ENCODE measurements around the gene PKD2L2.

Gene PKD2L2

DNA sequence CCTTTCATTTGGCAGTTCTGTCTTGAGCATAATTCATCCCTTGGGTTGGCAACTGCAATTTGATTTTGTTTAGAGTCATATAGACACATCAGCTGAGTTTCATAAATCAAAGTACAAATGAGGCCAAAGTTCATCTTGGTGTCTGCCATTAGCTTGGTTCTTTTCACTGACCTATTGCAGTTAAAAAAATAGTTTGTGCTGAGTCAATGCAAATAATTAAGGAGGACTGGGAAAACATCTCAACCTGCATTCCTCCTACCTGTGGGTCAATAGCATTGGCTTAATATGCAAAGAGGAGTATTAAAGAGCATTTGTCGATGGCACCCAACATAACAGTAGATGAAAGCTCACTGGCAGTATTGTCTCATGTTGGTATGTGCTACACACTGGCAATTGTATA, 1.6 kb downstream of the PKD2L2 start:
- Histone ChIP-seq H3K27me3 (ENCODE audit: insufficient read depth, low read length) (no peaks in the 10 kb centered on the region), H2AFZ (ENCODE audit: low read length, unreplicated experiment) (no peak overlapping the region), H3K79me2 (ENCODE audit: control insufficient read depth, insufficient read depth, low read length, unreplicated experiment) (no peaks in the 10 kb centered on the region), H3K36me3 (ENCODE audit: insufficient read depth, low read length) (no peaks in the 10 kb centered on the region), H3K4me3 (ENCODE audit: low read depth, low read length) (no peak overlapping the region), H3K4me1 (ENCODE audit: control insufficient read depth, insufficient read depth, low read length, unreplicated experiment) (peaks cover 7% of the 10 kb centered on the region), H3K27ac (ENCODE audit: low read depth, low read length) (no peak overlapping the region)

DNA sequence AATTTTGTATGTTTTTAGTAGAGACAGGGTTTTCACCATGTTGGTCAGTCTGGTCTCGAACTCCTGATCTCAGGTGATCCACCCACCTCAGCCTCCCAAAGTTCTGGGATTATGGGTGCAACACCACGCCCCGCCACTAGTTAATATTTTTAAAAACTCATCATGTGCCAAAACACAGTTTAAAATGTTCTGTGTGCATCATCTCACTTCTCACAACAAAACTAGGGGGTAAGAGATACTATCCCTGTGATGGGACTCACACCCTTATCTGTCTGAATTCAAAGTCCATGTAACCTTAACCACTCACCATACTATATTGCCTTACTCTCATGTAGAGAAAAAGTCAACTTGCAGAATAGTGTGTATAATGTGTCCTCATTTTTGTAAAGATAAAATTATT, 2.6 kb downstream of the PKD2L2 start:
- Histone ChIP-seq H3K79me2 (ENCODE audit: control insufficient read depth, insufficient read depth, low read length, unreplicated experiment) (no peaks in the 10 kb centered on the region), H3K27me3 (ENCODE audit: insufficient read depth, low read length) (no peaks in the 10 kb centered on the region), H3K27ac (ENCODE audit: low read depth, low read length) (no peak overlapping the region), H3K4me1 (ENCODE audit: control insufficient read depth, insufficient read depth, low read length, unreplicated experiment) (peaks cover 7% of the 10 kb centered on the region), H3K36me3 (ENCODE audit: insufficient read depth, low read length) (no peaks in the 10 kb centered on the region), H3K4me3 (ENCODE audit: low read depth, low read length) (no peak overlapping the region), H2AFZ (ENCODE audit: low read length, unreplicated experiment) (no peak overlapping the region)

DNA sequence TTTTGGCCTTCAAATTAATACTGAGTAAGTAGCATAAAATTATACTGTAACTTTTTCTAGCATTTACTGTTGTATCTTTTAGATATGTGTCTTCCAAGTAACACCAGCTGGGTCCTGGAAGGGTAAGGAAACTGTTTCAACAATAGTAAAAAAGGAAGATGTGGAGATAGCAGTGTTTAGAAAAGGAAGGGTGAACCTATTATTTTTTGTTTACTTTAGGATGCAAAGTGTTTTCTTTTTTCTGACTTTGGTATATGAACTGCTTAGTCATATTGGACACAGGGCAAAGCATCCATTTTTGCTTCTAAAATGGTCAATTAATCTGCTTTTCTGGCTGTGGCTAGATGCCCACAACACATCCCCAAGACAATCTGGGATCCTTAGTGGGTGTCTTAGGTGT, 5.3 kb downstream of the PKD2L2 start:
- no peak overlapping the region for H3K4me3 ChIP-seq (ENCODE audit: low read depth, low read length)
- H2AFZ ChIP-seq (ENCODE audit: low read length, unreplicated experiment), result no peak overlapping the region
- H3K27me3 ChIP-seq (ENCODE audit: insufficient read depth, low read length), result no peaks in the 10 kb centered on the region
- no peaks in the 10 kb centered on the region for H3K79me2 ChIP-seq (ENCODE audit: control insufficient read depth, insufficient read depth, low read length, unreplicated experiment)
- H3K36me3 ChIP-seq (ENCODE audit: insufficient read depth, low read length), result no peaks in the 10 kb centered on the region
- H3K4me1 ChIP-seq (ENCODE audit: control insufficient read depth, insufficient read depth, low read length, unreplicated experiment), result peaks cover 7% of the 10 kb centered on the region
- no peak overlapping the region for H3K27ac ChIP-seq (ENCODE audit: low read depth, low read length)

DNA sequence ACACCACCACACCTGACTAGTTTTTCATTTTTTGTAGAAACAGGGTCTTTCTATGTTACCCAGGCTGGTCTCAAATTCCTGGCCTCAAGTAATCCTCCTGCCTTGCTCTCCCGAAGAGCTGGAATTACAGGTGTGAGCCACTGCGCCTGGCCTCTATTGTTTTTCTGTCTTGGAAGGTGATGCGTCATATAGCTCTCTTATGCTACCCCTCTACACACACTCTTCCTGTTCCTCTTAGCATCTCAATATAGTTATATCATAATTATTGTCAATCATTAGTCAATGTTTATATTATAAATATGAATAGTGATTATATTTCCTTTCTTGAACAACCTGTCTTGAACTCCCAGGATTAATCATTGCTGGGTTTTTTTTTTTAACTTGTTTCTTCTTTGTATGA, 7.3 kb downstream of the PKD2L2 start:
- Histone ChIP-seq H3K4me1 (ENCODE audit: control insufficient read depth, insufficient read depth, low read length, unreplicated experiment) (peaks cover 7% of the 10 kb centered on the region), H3K4me3 (ENCODE audit: low read depth, low read length) (no peak overlapping the region), H3K36me3 (ENCODE audit: insufficient read depth, low read length) (no peaks in the 10 kb centered on the region), H3K79me2 (ENCODE audit: control insufficient read depth, insufficient read depth, low read length, unreplicated experiment) (no peaks in the 10 kb centered on the region), H2AFZ (ENCODE audit: low read length, unreplicated experiment) (no peak overlapping the region), H3K27me3 (ENCODE audit: insufficient read depth, low read length) (no peaks in the 10 kb centered on the region), H3K27ac (ENCODE audit: low read depth, low read length) (no peak overlapping the region)

DNA sequence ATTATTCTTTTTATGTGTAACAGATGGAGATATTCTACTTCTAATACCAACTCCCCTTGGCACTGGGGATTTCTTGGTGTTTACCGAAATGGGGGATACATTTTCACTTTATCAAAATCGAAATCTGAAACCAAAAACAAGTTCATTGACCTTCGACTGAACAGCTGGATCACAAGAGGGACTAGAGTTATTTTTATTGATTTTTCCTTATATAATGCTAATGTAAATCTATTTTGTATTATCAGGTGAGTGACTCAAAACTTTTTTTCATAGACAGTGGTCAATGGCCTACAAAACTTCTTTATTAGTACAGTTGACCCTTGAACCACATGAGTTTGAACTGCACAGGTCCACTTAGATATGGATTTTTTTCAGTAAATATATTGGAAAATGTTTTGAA, 10.2 kb downstream of the PKD2L2 start:
- H3K4me3 ChIP-seq (ENCODE audit: low read depth, low read length), result no peak overlapping the region
- peaks cover 3% of the 10 kb centered on the region for H3K4me1 ChIP-seq (ENCODE audit: control insufficient read depth, insufficient read depth, low read length, unreplicated experiment)
- no peaks in the 10 kb centered on the region for H3K27me3 ChIP-seq (ENCODE audit: insufficient read depth, low read length)
- H3K27ac ChIP-seq (ENCODE audit: low read depth, low read length), result no peak overlapping the region
- no peaks in the 10 kb centered on the region for H3K79me2 ChIP-seq (ENCODE audit: control insufficient read depth, insufficient read depth, low read length, unreplicated experiment)
- no peaks in the 10 kb centered on the region for H3K36me3 ChIP-seq (ENCODE audit: insufficient read depth, low read length)
- no peak overlapping the region for H2AFZ ChIP-seq (ENCODE audit: low read length, unreplicated experiment)

DNA sequence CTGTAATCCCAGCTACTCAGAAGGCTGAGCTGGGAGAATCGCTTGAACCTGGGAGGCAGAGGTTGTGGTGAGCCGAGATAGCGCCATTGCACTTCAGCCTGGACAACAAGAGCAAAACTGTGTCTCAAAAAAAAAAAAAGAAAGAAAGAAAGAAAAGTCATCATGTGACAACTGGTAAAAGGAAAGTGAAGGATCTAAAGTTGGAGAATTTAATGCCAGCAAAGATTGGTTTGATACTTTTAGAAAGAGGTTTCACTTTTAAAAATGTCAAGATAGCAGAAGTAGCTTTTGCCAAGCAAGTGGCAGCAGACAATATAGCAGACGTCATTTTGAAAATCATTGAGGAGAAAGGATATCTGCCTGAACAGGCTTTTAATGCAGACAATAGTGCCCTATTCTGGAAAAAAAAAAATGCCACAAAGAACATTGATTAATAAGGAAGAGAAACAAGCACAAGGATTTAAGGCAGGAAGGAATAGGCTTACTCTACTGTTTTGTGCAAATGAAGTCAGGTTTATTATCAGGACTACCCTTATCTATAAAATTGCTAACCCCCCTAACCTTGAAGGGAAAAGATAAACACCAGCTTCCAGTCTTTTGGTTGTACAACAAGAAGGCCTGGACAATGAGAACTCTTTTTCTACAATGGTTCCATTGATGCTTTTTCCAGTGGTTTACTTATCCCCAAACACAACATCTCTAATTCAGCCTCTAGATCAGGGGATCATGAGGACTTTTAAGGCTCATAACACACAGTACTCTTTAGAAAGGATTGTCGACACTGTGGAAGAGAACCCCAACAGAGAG, 12.0 kb downstream of the PKD2L2 start:
- Histone ChIP-seq H3K4me3 (ENCODE audit: low read depth, low read length) (no peak overlapping the region), H3K27me3 (ENCODE audit: insufficient read depth, low read length) (no peaks in the 10 kb centered on the region), H3K4me1 (ENCODE audit: control insufficient read depth, insufficient read depth, low read length, unreplicated experiment) (no peaks in the 10 kb centered on the region), H2AFZ (ENCODE audit: low read length, unreplicated experiment) (no peak overlapping the region), H3K36me3 (ENCODE audit: insufficient read depth, low read length) (no peaks in the 10 kb centered on the region), H3K27ac (ENCODE audit: low read depth, low read length) (no peak overlapping the region), H3K79me2 (ENCODE audit: control insufficient read depth, insufficient read depth, low read length, unreplicated experiment) (no peaks in the 10 kb centered on the region)

DNA sequence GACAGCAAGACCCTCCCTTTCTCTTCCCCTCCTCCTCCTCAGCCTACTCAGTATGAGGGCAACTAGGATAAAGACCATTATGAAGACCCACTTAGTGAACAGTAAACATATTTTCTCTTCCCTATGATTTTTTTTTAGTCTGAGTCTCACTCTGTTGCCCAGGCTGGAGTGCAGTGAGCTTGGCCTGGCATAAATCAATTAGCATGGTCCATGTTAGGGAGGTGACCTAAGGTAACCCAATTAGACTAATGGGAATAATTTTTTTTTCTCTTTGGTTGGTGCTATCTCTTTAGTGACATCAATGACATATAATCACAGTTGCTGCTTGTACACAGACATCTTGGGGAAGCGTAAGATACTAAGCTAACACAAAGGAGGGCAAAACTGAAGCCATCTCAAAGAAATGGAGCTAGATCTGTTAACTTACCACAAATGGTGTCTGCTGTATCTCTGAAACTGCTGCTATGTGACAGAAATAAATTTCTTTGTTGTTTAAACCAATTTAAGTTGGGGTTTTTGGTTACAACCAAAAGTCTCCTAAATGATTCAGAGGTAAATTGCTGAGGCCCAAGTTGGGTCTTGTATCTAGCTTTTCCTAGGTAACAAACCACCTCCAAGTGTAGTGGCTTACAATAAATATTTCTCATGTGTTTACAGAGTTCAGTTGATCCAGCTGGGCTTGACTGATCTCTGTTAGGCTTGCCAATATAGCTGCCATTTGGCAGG, 13.3 kb downstream of the PKD2L2 start:
- H3K36me3 ChIP-seq (ENCODE audit: insufficient read depth, low read length), result no peaks in the 10 kb centered on the region
- no peak overlapping the region for H3K4me3 ChIP-seq (ENCODE audit: low read depth, low read length)
- no peaks in the 10 kb centered on the region for H3K4me1 ChIP-seq (ENCODE audit: control insufficient read depth, insufficient read depth, low read length, unreplicated experiment)
- no peak overlapping the region for H2AFZ ChIP-seq (ENCODE audit: low read length, unreplicated experiment)
- no peak overlapping the region for H3K27ac ChIP-seq (ENCODE audit: low read depth, low read length)
- no peaks in the 10 kb centered on the region for H3K79me2 ChIP-seq (ENCODE audit: control insufficient read depth, insufficient read depth, low read length, unreplicated experiment)
- H3K27me3 ChIP-seq (ENCODE audit: insufficient read depth, low read length), result no peaks in the 10 kb centered on the region

DNA sequence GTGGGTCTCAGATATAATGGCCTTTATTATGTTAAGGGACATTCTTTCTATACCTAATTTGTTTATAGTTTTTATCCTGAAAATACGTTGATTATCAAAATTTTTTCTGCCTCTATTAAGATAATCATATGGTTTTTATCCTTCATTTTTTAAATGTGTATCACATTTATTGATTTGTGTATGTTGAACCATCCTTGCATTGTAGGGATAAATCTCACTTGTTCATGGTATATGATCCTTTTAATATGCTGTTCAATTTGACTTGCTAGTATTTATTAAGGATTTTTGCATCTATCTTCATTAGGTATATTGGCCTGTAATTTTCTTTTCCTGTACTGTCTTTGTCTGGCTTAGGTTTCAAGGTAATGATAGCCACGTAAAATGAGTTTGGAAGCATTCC, 25.5 kb downstream of the PKD2L2 start:
- H3K27ac ChIP-seq (ENCODE audit: low read depth, low read length), result no peak overlapping the region
- H3K27me3 ChIP-seq (ENCODE audit: insufficient read depth, low read length), result no peaks in the 10 kb centered on the region
- H2AFZ ChIP-seq (ENCODE audit: low read length, unreplicated experiment), result no peak overlapping the region
- H3K4me1 ChIP-seq (ENCODE audit: control insufficient read depth, insufficient read depth, low read length, unreplicated experiment), result no peaks in the 10 kb centered on the region
- H3K36me3 ChIP-seq (ENCODE audit: insufficient read depth, low read length), result no peaks in the 10 kb centered on the region
- H3K79me2 ChIP-seq (ENCODE audit: control insufficient read depth, insufficient read depth, low read length, unreplicated experiment), result no peaks in the 10 kb centered on the region
- no peak overlapping the region for H3K4me3 ChIP-seq (ENCODE audit: low read depth, low read length)

DNA sequence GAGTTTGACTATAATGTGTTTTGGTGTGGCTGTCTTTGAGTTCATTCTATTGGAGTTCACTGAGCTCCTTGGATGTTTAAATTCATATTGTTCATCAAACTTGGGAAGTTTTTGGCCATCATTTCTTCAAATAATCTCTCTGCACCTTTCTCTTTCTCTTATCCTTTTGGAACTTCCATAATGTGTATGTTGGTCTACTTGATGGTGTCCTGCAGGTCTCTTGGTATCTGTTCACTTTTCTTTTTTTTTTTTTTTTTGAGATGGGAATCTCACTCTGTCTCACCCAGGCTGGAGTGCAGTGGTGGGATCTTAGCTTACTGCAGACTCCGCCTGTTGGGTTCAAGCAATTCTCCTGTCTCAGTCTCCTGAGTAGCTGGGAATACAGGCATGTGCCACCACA, 27.7 kb downstream of the PKD2L2 start:
- Histone ChIP-seq H2AFZ (ENCODE audit: low read length, unreplicated experiment) (no peak overlapping the region), H3K27ac (ENCODE audit: low read depth, low read length) (no peak overlapping the region), H3K79me2 (ENCODE audit: control insufficient read depth, insufficient read depth, low read length, unreplicated experiment) (no peaks in the 10 kb centered on the region), H3K36me3 (ENCODE audit: insufficient read depth, low read length) (no peaks in the 10 kb centered on the region), H3K4me3 (ENCODE audit: low read depth, low read length) (no peak overlapping the region), H3K27me3 (ENCODE audit: insufficient read depth, low read length) (no peaks in the 10 kb centered on the region), H3K4me1 (ENCODE audit: control insufficient read depth, insufficient read depth, low read length, unreplicated experiment) (no peaks in the 10 kb centered on the region)

DNA sequence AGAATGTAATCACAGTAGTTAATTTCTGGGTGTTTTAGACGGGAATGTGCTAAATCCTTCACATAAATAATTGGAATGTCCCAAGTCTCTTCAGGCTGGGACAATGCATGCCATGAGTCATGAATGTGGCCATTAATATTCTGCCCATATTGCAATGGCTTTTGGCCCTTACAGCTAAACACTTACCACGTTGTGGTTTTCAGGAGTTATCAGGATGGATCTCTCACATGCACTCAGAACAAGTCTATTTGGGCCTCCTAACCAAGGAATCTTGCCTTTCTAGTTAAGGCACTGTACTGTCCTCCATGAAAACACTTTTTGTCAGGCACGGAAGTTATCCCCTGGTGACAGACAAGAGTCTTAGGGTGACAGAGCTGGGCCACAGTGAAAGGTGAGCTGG, 32.7 kb downstream of the PKD2L2 start:
- Histone ChIP-seq H3K27ac (ENCODE audit: low read depth, low read length) (no peak overlapping the region), H3K4me3 (ENCODE audit: low read depth, low read length) (no peak overlapping the region), H3K36me3 (ENCODE audit: insufficient read depth, low read length) (no peaks in the 10 kb centered on the region), H3K4me1 (ENCODE audit: control insufficient read depth, insufficient read depth, low read length, unreplicated experiment) (no peaks in the 10 kb centered on the region), H3K27me3 (ENCODE audit: insufficient read depth, low read length) (no peaks in the 10 kb centered on the region), H2AFZ (ENCODE audit: low read length, unreplicated experiment) (no peak overlapping the region), H3K79me2 (ENCODE audit: control insufficient read depth, insufficient read depth, low read length, unreplicated experiment) (no peaks in the 10 kb centered on the region)

DNA sequence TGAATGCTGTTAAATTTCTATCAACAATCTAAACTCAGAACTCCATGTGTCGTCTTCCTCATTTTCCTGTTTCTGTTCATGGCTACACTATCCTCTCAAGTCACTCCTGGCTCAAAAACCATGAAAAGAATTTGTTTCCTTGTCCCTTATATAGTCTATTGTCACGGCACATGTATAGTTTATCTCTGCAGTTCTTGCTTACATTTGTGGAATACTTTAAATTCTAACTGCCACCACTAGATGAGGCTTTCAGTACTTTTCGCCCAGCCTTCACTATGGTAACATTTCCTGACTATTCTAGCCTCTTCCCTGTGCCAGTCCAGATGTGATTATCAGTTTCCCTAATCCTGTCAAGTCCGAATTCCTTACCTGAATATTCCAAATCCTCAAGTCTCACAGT, 34.6 kb downstream of the PKD2L2 start:
- no peaks in the 10 kb centered on the region for H3K79me2 ChIP-seq (ENCODE audit: control insufficient read depth, insufficient read depth, low read length, unreplicated experiment)
- no peaks in the 10 kb centered on the region for H3K36me3 ChIP-seq (ENCODE audit: insufficient read depth, low read length)
- no peaks in the 10 kb centered on the region for H3K4me1 ChIP-seq (ENCODE audit: control insufficient read depth, insufficient read depth, low read length, unreplicated experiment)
- H3K4me3 ChIP-seq (ENCODE audit: low read depth, low read length), result no peak overlapping the region
- H2AFZ ChIP-seq (ENCODE audit: low read length, unreplicated experiment), result no peak overlapping the region
- no peak overlapping the region for H3K27ac ChIP-seq (ENCODE audit: low read depth, low read length)
- H3K27me3 ChIP-seq (ENCODE audit: insufficient read depth, low read length), result no peaks in the 10 kb centered on the region
